ENCODE data around the gene RERE.

RERE gene

GRCh38 chr1:8723010-8723409, 94.4 kb downstream of the RERE start:
- TF ChIP-seq, protein P1, sequence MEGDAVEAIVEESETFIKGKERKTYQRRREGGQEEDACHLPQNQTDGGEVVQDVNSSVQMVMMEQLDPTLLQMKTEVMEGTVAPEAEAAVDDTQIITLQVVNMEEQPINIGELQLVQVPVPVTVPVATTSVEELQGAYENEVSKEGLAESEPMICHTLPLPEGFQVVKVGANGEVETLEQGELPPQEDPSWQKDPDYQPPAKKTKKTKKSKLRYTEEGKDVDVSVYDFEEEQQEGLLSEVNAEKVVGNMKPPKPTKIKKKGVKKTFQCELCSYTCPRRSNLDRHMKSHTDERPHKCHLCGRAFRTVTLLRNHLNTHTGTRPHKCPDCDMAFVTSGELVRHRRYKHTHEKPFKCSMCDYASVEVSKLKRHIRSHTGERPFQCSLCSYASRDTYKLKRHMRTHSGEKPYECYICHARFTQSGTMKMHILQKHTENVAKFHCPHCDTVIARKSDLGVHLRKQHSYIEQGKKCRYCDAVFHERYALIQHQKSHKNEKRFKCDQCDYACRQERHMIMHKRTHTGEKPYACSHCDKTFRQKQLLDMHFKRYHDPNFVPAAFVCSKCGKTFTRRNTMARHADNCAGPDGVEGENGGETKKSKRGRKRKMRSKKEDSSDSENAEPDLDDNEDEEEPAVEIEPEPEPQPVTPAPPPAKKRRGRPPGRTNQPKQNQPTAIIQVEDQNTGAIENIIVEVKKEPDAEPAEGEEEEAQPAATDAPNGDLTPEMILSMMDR (IDR thresholded peaks at IDR 0.05; ENCODE audit: extremely low read depth, insufficient read depth, missing control alignments): no peak
- in situ Hi-C loops (cut with MboI; ENCODE audit: low pct_unique_long_range_greater_than_20kb, low sequenced_read_pairs, unreplicated experiment): no loop called here
- DNase-seq (ENCODE audit: low spot score): no peak

DNA sequence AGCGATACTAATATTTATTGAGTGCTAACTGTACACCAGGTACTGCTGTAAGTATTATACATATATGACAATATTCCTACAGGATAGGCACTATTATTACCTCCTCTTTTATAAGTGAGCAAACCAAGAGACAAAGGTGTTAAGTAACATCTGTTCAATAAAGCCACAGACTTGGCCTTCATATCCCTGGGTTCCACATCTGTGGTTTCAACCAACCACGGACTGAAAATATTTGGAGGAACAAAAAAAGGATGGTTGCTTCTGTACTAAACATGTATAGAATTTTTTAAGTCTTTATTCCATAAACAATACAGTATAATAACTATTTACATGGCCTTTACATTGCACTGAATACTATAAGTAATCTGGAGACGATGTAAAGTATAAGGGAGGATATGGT, 95.1 kb downstream of the RERE start:
- TF ChIP-seq, protein P1 (IDR thresholded peaks at IDR 0.05; ENCODE audit: extremely low read depth, insufficient read depth, missing control alignments): no peak
- in situ Hi-C loops (cut with MboI; ENCODE audit: low pct_unique_long_range_greater_than_20kb, low sequenced_read_pairs, unreplicated experiment): no loop called here
- DNase-seq (ENCODE audit: low spot score): no peak

GRCh38 chr1:8721679-8722324, 95.6 kb downstream of the RERE start:
- no peak for DNase-seq (ENCODE audit: low spot score)
- TF ChIP-seq, protein P1 (IDR thresholded peaks at IDR 0.05; ENCODE audit: extremely low read depth, insufficient read depth, missing control alignments): no peak
- in situ Hi-C loops (cut with MboI; ENCODE audit: low pct_unique_long_range_greater_than_20kb, low sequenced_read_pairs, unreplicated experiment): no loop called here

GRCh38 chr1:8720347-8720746, 97.1 kb downstream of the RERE start:
- in situ Hi-C loops (cut with MboI; ENCODE audit: low pct_unique_long_range_greater_than_20kb, low sequenced_read_pairs, unreplicated experiment): no loop called here
- TF ChIP-seq, protein P1 (IDR thresholded peaks at IDR 0.05; ENCODE audit: extremely low read depth, insufficient read depth, missing control alignments): no peak
- DNase-seq (ENCODE audit: low spot score): no peak

- in situ Hi-C loops (cut with MboI; ENCODE audit: low pct_unique_long_range_greater_than_20kb, low sequenced_read_pairs, unreplicated experiment): no loop called here
- DNase-seq (ENCODE audit: low spot score): no peak
- TF ChIP-seq, protein P1 (IDR thresholded peaks at IDR 0.05; ENCODE audit: extremely low read depth, insufficient read depth, missing control alignments): peak; percentile 25
Measured at GRCh38 chr1:8718850-8719361, 98.5 kb downstream of the RERE start.

- in situ Hi-C loops (cut with MboI; ENCODE audit: low pct_unique_long_range_greater_than_20kb, low sequenced_read_pairs, unreplicated experiment): no loop called here
- TF ChIP-seq, protein P1 (IDR thresholded peaks at IDR 0.05; ENCODE audit: extremely low read depth, insufficient read depth, missing control alignments): no peak
- no peak for DNase-seq (ENCODE audit: low spot score)
Measured at GRCh38 chr1:8717148-8717547, 100.3 kb downstream of the RERE start.

Measured in GM13977 (cell line).